GOT3 (cell line): ENCODE data around the gene PTPRA.
A peak's percentile ranks its signal among the peaks of the same experiment; 100 is the strongest.

Experiments
- DNase-seq: peaks from one replicate; lab custom pipeline; 2025; ENCODE audit warnings: mixed read lengths; lab: John Stamatoyannopoulos, UW

The PTPRA gene

DNA sequence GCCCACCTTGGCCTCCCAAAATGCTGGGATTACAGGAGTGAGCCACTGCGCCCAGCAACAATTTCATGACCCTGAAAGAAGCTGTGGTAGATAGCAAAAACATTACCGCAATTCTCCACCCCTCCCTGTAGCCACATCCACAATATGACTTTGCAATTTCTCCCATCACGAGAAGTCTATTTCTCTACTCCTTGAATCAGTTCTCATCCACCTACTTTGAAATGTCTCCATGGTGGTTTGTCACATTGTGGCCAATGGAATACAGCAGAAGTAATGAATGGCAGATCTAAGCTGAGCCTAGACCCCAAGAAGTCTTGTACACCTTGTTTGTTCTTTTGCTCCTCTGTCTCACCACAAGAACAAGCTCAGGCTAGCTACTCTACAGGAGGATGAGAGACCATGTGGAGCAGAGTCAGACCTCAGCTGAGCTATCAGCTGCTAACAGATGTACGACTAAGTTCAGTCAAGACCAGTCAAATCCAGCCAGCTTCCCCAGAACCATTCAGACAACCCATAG lies 204.4 kb downstream of the PTPRA start:
- no peak for DNase-seq

DNA sequence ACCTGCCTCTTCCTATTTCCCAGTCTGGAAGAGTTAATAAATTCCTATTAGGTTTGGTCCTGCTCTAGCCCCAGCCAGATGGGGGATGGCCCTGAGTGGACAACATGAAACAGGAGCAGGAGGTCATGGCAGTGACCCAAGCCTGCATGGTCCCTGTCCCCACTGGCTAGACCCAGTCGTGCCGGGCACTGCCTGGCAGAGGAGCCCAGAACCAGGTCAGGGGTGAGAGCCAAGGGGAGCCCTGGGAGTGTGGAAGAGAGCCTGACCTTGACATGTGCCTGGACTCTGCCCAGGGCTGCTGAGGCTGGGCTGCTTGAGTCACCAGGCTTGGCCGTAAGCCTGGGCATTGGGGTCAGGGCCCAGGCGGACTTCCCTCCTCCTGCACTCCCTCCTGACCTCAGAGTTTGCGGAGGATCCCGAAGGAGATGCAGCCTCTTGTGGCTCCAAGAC lies 207.7 kb downstream of the PTPRA start:
- peak; percentile 65 for DNase-seq

DNA sequence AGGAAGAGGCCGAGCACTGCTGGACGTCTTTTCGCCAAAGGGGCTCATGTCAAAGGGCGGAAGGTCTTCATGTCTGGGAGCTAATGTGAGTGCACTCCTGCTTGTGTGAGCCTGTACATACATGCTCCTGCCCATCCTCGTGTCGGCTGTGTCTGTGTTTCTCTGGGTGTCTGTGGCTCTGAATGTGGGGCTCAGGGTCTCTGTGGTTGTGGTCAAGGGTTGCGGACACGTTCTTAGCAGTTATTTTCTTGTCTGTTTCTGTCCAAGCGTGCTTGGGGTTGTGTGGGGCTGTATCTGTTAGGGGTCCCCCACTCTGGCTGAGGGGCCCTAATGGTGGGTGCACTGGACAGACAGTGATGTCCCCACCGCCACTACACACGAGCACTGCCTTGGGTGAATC lies 208.4 kb downstream of the PTPRA start:
- DNase-seq, result no peak

DNA sequence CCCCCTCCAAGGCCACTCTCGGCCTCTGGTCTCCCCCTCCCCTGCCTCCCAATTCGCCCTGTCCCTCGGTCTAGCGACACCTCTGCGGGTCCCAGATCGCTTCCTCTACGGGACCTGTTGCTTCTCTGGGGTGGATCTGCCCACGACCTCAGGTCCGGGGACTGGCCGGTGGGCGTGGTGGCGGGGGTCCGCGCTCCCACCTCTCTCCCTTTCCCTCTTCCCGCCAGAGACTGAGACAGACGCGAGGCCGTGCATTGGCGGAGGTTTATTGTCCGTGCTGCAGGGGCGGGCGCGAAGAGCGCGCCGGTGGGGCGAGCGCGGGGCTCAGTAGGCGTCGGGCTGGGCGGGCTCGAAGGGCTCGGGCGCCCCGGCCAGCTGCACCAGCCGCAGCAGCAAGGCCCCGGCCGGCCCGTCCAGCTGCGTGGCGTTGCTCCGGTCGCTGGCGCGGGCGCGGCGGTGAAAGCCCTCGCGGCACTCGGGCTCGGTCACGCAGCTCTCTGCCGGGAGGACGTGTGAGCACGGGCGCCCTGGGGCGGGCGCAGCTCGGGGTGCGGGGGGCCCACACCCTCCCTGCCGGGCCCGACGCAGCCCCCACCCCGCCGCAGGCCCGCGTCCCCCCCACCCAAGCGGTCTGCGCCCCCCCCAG lies 209.1 kb downstream of the PTPRA start:
- no peak for DNase-seq

- DNase-seq, result no peak
Measured at GRCh38 chr20:3082955-3083952, 210.0 kb downstream of the PTPRA start.

DNA sequence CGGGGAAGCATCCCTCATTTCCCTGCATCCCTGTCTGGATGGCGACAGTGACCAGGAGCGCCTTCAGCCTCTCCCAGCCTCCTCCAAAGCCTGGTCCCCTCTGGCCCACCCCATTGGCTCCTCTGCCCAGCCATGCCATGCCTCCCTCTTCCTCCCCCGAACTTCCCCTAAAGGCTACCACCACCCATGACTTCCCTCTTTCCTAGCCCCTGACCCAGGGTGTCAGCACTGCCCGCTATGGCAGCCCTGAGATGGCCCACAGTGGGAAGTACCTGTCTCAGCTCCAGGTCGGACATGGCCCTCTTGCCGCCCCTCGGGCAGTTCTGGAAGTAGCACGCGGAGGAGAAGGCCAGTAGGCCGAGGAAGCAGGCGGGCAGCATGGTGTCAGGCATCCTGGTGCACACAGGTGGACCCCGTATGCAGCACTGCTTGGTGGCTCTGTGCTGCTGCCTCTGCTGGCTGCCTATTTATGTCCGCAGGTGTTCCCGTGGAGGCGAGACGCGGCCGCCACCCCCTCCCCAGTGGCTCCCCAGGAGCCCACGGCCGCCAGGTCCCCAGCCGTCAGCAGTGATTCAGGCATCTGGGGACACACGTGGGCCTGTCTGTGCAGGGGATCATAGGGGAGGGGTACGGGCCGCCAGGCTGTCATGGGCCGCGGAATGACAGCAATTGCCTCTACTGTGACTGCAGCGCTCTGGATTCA lies 211.2 kb downstream of the PTPRA start, which contains the start of gene AVP:
Gene AVP, minus strand, starts transcription at position 442 of the 703 bp plus-strand sequence. Its CDS starts 50 bp downstream, at position 392.
- DNase-seq, result no peak

- DNase-seq, result no peak
Measured at GRCh38 chr20:3084986-3085360, 211.7 kb downstream of the PTPRA start.

- DNase-seq, result no peak
Measured at GRCh38 chr20:3085571-3086072, 212.3 kb downstream of the PTPRA start.

GRCh38 chr20:3088031-3088430 lies 214.8 kb downstream of the PTPRA start:
- DNase-seq, result no peak
